Body of pancreas (tissue), 4 donors: Measurements from ENCODE around the gene PDE7B.

Experiments
- CTCF ChIP-seq, 7 experiments: fragments of 450-650 bp in 4 of 7; fragments of 200-600 bp in 3 of 7; sonication (generic) in 3 of 7; IDR thresholded peaks; one replicate each; pipeline ENCODE4 v1.5.1; 2016 to 2019; ENCODE audit warnings: antibody characterized with exemption in 7 of 7
- POLR2A ChIP-seq, 3 donors: fragments of 450-650 bp; IDR thresholded peaks; one replicate each; pipeline ENCODE4 v1.6.1; 2016; ENCODE audit warnings: antibody characterized with exemption in 3 of 3, mild to moderate bottlenecking in 2 of 3

- TF ChIP-seq POLR2A (IDR thresholded peaks at IDR 0.05) = no peak
- TF ChIP-seq CTCF (IDR thresholded peaks at IDR 0.05) = no peak
Observed at GRCh38 chr6:136161950-136162349, 310.4 kb downstream of the PDE7B start.
